Measurements from ENCODE around the gene THUMPD3. TPM values are rescaled to one million over a fixed set of nuclear protein-coding genes. Genes with fewer than 3 reads are reported as not detected.
A peak's percentile ranks its signal among the peaks of the same experiment; 100 is the strongest.

The THUMPD3 gene
- polyA plus RNA-seq, 10 donors: 27.9 to 43.6 (median 34.7) TPM

GRCh38 chr3:9351709-9352126 lies 11.1 kb upstream of the THUMPD3 start:
- DNase-seq: no peak

- peak; percentile 59 to 88 (median 75) for DNase-seq
Measured at GRCh38 chr3:9352917-9353752, 9.7 kb upstream of the THUMPD3 start.

GRCh38 chr3:9361691-9362388 lies 1.0 kb upstream of the THUMPD3 start:
- DNase-seq: no peak

GRCh38 chr3:9369508-9369907 lies 6.7 kb downstream of the THUMPD3 start:
- DNase-seq: no peak

GRCh38 chr3:9373465-9373864 lies 10.6 kb downstream of the THUMPD3 start:
- no peak for DNase-seq

GRCh38 chr3:9377981-9378380 lies 15.1 kb downstream of the THUMPD3 start:
- DNase-seq: no peak

GRCh38 chr3:9379327-9379726 lies 16.5 kb downstream of the THUMPD3 start:
- no peak for DNase-seq

GRCh38 chr3:9380014-9380413 lies 17.2 kb downstream of the THUMPD3 start:
- no peak for DNase-seq

- DNase-seq: no peak
Measured at GRCh38 chr3:9384141-9384828, 21.4 kb downstream of the THUMPD3 start.

- DNase-seq: no peak
Measured at GRCh38 chr3:9385187-9386077, 22.6 kb downstream of the THUMPD3 start.

GRCh38 chr3:9386078-9386459 lies 23.2 kb downstream of the THUMPD3 start:
- DNase-seq: no peak

GRCh38 chr3:9386501-9387321 lies 23.9 kb downstream of the THUMPD3 start:
- no peak for DNase-seq

GRCh38 chr3:9387322-9387655 lies 24.4 kb downstream of the THUMPD3 start:
- DNase-seq: no peak

- no peak for DNase-seq
Measured at GRCh38 chr3:9388142-9388541, 25.3 kb downstream of the THUMPD3 start.

- DNase-seq: no peak
Measured at GRCh38 chr3:9388562-9389272, 25.9 kb downstream of the THUMPD3 start.

GRCh38 chr3:9390265-9390888 lies 27.5 kb downstream of the THUMPD3 start:
- no peak for DNase-seq

GRCh38 chr3:9392041-9392440 lies 29.2 kb downstream of the THUMPD3 start:
- no peak for DNase-seq

GRCh38 chr3:9395570-9396300 lies 32.9 kb downstream of the THUMPD3 start:
- no peak for DNase-seq

GRCh38 chr3:9396301-9396631 lies 33.4 kb downstream of the THUMPD3 start:
- peak in 2 of 3 donors; percentile 92 to 96 for DNase-seq

Measured in muscle of back (tissue), 11 donors.